HG03342 (cell line): Measurements from ENCODE around the gene SLC30A7.
"Not testable (repeated sequence)": the region's sequence is repeated elsewhere in the genome, so short reads cannot be mapped to it uniquely, and the experiment has no call there.

Experiments
- ATAC-seq: cut with Tn5 transposase; IDR thresholded peaks from one replicate; pipeline ENCODE4 v1.9.1; 2021; ENCODE audit warnings: mild to moderate bottlenecking, moderate library complexity; ENCODE audit not compliant: unreplicated experiment

SLC30A7 gene

DNA sequence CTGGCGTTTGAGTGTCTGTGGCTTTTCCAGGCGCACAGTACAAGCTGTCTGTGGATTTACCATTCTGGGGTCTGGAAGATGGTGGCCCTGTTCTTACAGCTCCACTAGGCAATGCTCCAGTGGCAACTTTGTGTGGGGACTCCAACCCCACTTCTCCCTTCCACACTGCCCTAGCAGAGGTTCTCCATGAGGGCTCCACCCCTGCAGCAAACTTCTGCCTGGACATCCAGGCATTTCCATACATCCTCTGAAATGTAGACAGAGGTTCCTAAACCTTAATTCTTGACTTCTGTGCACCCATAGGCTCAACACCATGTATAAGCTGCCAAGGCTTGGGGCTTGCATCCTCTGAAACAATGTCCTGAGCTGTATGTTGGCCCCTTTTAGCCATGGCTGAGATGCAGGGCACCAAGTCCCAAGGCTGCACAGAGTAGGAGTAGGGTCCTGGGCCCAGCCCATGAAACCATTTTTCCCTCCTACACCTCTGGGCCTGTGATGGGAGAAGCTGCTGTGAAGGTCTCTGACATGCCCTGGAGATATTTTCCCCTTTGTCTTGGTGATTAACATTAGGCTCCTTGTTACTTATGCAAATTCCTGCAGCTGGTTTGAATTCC, 5.9 kb upstream of the SLC30A7 start:
- ATAC-seq, result not testable (repeated sequence)

DNA sequence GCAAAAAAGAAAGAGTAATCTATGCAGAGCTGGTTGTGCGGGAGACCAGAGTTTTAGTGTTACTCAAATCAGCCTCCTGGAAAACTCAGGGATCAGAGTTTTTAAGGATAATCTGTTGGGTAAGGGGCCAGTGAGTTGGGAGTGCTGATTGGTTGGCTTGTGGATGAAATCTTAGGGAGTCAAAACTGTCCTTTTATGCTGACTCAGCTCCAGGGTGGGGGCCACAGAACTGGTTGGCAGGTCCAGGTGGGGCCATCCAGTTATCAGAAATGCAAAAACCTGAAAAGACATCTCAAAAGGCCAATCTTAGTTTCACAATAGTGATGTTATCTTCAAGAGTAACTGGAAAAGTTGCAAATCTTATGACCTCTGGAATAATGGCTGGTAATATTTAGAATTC, 4.5 kb upstream of the SLC30A7 start:
- no peak for ATAC-seq

DNA sequence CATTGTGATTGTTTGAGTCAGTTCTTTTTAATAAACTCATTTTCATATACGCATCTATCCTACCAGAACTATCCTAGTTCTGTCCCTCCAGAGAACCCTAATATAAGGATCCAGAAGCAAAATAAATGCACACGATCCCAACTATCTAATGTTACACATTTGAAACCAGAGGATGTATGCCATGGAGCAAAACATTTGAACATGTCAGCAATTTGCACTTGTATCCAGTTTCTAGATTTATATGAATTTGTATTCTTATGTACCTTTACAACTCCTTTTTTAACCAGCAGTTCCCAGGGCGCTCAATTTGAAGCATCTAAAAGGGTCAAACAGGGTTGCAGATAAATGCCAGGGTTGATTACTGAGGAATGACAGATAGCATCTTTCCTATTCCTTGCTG, 3.3 kb upstream of the SLC30A7 start:
- no peak for ATAC-seq

DNA sequence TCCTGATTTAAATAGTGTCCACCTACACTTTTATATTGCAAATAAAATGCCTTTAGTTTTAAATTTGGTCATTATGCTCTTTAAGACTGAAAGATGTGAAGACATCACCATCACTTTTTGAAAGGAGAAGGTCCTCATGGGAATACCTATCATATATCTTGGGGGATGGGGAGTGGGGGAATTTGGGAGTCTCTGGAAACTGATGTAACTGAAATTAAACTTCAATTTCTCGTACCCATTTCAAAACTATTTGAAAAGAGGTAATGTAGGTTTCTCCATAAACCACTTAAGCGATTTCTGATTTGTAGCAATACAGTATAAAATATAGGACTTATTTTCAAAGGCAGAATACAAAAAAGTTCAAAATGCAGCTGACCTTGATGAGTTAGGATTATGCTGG, 2.2 kb upstream of the SLC30A7 start:
- ATAC-seq, result no peak

DNA sequence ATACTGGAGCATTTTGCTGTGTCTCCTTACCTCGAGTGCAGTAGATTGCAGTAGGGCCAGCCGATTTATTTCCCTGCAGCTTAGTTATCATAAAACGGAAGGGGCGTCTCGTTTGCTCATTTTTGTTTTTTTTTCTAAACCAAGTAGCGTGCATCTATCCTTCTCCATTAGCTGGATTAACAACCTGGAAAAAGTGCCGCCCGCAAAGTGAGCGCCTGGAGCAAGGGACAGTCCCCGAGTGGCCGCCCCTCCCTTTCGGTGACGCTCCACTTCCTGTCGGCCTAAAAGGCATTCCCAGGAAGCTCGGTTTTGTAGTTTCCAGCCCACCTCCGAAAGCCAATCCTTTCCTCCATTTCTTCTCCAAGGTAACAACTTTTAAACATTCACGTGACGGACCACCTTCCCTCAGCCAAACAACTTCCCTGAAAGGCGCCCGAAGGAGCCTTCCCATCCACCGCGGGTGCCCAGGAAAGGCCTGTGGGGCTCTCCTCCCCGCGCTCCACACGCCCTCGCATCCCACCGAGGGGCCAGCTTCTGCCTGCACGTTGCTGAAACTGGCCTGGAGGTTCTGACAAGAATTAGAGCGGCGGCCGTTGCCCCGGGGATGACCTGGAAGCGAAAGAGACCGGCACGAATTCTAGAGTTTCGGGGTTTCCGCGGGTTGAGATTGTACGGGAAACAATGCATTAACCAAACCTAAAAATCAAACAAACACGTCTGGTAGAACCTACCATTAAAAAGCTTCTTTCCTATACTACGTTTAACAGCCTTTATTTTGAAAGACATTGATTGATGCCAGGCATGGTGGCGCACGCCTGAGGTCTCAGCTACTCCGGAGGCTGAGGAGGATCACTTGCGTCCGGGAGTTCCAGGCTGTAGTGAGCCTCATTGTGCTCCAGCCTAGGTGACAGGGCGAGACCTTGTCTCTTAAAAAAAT, 1.0 kb upstream of the SLC30A7 start, which contains the start of gene EXTL2:
EXTL2 (minus strand) TSS at position 240 of the 937 bp plus-strand sequence. CDS start 6,085 bp downstream, outside the sequence.
- peak; percentile 39 for ATAC-seq

DNA sequence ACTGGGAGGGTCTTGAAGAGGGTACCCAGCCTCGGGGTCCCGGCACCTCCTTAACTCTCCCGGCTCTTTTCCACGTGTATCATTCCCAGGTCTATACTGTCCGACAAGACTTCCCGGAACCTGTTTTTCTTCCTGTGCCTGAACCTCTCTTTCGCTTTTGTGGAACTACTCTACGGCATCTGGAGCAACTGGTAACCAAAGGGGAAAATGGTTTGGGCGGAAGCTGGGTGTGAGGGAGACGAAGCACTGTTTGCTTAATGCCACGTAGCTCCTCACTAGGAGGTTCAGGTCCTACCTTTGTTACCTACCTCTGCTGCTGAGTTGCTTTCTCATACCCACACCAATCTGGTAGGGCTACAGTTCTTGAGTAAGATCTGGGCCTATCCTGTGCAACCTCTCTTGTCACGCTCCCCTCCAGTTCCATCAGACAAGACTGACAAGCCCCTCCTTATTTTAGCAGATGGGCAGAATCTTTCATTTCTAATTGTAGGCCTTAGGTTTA, 642 bp downstream of the SLC30A7 start:
- peak; percentile 55 for ATAC-seq

DNA sequence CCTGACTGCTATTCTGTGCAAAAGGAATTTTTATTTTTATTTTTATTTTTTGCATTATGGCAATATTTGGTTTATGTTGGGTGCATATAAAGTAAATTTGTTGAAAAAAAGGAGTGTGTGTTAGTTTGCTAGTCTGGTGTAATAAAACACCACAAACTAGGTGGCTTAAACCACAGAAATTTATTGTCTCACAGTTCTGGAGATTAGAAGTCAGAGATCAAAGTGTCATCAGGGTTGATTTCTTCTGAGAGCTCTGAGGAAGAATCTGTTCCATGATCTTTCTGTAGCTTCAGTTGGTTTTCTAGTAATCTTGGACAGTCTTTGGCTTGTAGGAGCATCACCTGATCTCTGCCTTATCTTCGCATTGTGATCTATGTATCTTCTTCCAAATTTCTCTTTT, 6.5 kb downstream of the SLC30A7 start:
- no peak for ATAC-seq

DNA sequence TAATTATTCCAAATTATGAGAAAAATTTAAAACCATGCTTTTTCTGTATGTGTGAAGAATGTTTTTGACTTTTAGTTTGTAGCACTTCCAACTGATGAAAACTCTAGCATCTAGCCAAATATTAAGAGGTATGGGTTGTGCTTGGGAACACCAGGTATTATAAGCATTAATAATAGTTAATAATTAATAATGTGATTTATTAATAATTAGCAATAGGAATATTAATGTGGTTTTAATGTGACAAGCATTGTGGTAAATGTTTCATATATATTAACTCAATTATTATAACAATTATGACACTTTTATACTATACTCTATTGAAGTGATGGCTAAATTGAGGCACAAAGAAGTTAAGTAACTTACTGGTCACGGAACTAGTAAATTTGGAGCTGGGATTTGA, 7.9 kb downstream of the SLC30A7 start:
- no peak for ATAC-seq

DNA sequence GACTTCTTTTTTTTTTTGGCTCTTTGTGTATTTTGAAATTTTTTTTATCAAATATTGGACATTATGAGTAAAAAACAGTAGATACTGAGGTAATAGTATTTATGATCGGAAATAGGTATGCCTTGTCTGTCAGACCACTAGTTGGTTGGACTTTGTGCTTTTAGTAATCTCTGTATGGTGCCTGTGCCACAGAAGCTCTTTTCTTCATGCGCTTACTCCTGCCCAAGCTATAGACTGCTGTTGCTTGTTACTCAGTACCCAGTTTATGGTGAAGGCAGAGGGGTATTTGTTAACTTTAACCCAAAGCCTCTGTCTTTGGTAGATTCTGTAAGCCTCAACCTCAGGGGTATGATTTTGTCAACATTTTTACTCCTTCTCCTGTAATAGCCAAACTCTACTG, 8.6 kb downstream of the SLC30A7 start:
- no peak for ATAC-seq

DNA sequence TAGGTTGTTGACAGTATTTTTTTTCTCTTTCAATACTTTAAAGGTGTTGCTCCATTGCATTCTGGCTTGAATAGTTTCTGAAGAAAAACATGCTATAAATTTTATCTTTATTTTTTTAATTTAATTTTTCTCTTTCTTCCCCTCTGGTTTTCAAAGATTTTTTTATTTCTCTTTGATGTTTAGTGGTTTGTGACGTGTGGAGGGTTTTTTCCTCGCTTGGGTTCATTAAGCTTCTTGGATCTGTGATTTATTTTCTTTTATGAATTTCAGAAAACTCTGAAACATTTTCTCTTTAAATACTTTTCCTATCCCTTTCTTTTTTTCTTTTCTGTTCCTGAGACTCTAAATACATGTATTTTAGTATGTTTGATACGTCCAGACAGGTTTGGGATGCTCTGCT, 9.3 kb downstream of the SLC30A7 start:
- no peak for ATAC-seq

DNA sequence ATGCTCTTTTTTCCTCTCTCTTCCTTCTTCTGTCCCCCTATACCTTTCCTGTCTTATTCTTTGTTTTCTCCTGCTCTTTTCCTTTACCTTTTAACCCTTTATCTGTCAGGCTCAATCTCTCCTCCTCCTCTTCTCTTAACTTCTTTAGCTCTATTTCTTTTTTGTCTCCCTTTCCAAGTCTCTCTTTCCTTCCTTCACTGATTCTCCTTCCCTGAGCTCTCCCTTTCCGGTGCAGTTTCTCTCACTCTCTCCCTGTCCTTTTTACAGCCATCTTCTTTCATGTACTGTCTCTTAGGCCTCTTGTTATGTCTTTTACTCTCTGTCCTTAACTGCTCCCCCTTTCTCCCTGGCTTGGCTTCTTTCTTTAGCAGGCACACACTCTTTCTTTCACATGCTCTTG, 12.0 kb downstream of the SLC30A7 start:
- no peak for ATAC-seq

DNA sequence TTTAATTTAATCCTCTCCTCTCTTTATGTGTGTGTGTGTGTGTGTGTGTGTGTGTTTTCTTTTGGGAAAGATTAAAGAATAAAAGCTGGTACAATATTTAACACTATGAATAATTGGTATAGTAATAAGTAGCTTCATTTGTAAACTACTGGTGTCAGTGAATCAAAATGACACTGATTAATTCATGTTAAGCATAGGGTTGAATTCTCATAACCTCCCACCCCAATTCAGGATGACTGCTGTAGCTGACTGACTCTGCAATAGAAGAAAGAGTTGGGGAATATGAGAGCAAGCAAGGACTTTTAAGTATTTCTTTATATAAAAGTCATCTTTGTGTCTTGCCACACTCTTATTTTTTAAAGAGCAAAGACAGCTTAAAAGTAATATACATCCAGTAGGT, 13.1 kb downstream of the SLC30A7 start:
- no peak for ATAC-seq

DNA sequence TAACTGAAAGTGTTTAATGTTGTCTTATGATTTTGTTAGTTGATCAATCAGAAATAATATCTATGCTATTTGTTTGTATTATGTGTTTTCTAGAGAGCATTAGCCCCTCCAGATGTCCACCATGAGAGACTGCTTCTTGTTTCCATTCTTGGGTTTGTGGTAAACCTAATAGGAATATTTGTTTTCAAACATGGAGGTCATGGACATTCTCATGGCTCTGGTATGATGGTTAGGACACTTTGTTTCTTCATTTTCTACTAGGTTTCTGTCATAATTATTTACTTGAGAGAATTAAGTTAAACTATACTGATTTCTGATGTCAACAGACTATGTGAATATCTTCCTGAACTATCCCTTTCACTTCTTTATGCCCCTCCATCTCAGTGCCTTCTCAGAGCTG, 16.1 kb downstream of the SLC30A7 start:
- no peak for ATAC-seq

DNA sequence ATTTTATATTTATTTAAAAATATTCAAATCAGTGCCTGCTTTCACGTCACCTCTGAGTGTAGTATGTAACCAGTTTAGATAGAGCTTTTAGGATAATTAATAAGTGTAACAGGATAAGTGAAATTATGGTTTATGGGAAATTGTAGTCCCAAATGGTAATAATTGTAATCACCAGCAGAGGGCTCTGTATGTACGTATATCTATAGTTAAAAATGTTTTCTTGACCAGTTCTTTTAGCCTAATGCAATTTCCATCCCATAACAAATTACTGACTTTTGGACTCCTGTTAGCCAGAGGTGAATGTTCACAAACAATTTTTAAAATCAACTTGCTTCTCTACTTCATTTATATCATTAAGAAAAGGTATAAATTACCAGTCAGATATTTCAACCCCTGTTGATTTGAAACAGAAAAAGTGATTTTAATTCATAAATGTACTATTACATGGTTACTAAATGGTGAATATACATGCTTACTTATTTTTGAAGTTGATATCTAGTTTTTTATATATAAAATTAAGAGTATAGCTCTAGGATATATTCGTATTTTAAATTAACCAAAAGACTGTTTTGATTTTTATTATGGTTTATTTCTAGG, 25.3 kb downstream of the SLC30A7 start:
- no peak for ATAC-seq

DNA sequence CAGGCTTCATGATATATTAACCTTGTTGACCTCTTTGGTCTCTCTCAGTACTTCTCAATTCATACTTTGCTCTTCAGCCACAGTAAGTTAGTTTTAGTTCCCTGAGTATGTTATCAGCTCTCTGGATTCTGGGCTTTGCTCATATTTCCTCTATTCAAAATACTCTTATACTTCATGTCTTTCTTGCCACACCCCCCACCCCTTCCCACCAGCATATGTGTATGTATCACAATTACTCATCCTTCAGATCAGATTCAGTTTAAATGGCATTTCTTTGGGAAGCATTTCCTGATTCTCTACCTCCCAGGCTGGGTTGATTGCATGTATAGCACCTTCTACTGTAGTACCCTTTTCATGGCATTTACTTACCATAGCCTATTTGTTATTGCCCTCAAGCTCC, 28.3 kb downstream of the SLC30A7 start:
- ATAC-seq, result no peak

DNA sequence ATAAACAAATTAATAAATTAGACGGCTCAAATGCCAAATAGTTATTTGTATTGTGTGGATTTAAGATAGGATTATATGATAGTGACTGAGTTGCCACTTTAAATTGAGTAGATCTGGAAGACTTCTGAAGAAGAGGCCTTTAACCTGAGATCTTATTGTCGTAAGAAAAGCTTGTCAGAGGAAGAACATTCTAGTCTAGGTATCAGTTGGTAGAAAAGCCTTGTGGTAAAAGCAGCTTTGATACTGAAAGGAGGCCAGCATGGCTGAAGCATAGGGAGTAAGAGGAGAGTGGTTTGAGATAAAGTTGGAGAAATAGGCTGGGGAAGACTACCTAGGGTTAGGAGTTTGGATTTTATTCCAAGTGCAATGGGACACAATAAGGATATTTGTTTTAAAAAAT, 29.1 kb downstream of the SLC30A7 start:
- ATAC-seq, result no peak

DNA sequence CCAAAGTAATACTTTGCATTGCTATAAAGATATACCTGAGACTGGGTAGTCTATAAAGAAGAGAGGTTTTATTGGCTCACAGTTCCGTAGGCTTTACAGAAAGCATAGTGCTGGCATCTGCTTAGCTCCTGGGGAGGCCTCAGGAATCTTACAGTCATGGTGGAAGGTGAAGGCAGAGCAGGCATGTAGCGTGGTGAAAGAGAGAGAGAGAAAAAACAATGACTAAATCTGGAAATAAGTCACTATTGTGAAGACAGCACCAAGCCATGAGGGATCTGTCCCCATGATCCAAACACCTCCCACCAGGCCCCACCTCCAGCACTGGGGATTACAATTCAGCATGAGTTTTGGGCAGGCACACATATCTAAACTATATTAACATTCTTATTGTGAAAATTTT, 30.4 kb downstream of the SLC30A7 start:
- no peak for ATAC-seq

DNA sequence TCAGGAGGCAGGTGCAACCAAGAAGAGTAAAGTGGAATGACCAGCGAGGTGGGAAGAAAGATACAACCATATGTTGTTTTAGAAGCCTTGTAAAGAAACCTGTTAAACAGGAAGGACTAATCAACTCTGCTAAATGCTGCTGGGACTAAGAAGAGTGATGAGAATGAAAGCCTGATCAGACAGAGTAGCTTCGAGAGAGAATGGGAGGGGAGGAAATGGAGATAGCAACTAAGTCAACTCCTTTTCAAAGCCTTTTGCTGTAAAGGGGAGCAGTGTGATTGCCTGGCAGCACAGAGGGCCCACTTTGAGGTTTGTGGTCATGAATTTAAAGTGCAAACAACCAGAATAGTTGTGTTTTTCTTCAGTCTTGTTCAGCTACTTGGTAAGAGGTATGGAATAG, 31.4 kb downstream of the SLC30A7 start:
- ATAC-seq, result no peak

DNA sequence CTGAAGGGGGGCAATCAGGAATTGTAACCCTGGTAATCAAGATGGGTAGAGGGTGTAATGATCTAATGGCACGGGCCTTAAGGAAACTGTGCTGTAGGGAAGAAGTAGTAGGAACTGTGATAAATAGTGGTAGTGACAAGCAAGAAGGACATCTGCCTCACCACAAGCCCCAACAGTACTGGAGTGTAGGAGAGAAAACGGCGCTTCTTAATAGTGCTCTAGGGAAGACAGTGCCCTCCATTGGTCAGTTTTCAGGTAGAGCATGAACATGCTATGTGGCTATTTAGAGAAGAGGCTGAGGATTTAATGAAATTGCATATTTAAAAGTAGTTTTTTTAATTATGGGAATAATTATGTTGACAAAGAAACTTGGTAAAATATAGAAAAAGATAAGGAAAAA, 32.2 kb downstream of the SLC30A7 start:
- no peak for ATAC-seq

DNA sequence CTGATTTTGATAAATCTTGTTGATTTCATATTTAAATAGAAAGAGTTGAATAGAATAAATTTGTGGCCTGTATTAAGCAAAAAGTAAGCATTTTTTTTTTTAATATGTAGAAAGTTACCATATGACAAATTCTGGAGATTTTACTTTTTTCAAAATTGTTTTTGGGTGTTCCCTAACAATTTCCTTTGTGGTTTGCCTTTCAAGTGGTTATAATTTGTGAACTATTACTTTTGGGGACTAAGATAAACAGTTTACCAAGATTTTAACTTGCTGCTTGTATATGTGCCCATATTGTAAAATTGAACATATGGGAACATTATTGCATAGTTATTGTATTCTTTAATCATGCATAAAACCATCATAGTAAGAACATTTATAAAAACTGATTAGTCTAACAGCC, 34.6 kb downstream of the SLC30A7 start:
- ATAC-seq, result no peak

DNA sequence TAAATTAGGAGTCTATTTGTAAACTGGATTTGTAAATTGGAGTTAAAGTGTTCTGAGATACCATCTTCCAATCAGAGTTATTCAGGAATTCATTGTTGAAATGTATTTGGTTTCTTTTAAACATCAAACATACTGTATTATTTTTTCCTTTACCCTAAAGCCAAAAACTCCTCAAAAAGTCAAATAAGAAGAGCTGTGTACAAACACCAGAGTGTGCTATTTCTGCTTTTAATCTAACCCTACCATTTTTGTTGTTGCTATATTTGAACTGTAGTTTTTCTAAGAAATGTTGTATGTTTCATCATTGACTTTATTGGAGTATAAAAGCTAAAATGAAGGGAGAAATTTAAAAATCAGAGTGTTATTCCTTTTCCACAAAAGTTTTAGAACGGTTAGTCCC, 35.8 kb downstream of the SLC30A7 start:
- ATAC-seq, result no peak

DNA sequence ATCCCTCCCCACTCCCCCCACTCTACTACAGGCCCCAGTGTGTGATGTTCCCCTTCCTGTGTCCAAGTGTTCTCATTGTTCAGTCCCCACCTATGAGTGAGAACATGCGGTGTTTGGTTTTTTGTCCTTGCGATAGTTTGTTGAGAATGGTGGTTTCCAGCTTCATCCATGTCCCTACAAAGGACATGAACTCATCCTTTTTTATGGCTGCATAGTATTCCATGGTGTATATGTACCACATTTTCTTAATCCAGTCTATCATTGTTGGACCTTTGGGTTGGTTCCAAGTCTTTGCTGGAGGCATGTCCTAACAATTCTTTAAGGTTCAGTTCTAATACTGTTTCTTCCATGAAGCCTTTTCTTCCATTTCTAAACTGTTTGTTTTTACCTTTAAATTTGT, 37.7 kb downstream of the SLC30A7 start:
- not testable (repeated sequence) for ATAC-seq
